A549 (cell line): ENCODE data around the gene DNAJC8.

Experiments
- ATOH8 ChIP-seq: fragments of 250-450 bp; sonication (Bioruptor Pico); IDR thresholded peaks from 2 replicates; pipeline ENCODE4 v1.5.0; 2020; ENCODE audit warnings: low read depth, mild to moderate bottlenecking, moderate library complexity
- CBX2 ChIP-seq: fragments of 200-600 bp; sonication (generic); IDR thresholded peaks from 2 replicates; pipeline ENCODE4 v1.6.1; 2016; ENCODE audit warnings: low read depth, mild to moderate bottlenecking, borderline replicate concordance
- CTCF ChIP-seq: fragments of >200 bp; sonication (Bioruptor Twin); formaldehyde crosslinking; IDR thresholded peaks from 3 replicates; pipeline ENCODE4 v1.5.1; 2016
- EP300 ChIP-seq, 2 experiments: fragments of >200 bp; sonication (Bioruptor Twin); formaldehyde crosslinking; IDR thresholded peaks; 2 replicates in 1 of 2; 3 replicates in 1 of 2; pipeline ENCODE4 v1.6.1; 2016 to 2017
- HMGXB4 ChIP-seq: fragments of 250-450 bp; sonication (Bioruptor Pico); IDR thresholded peaks from 2 replicates; pipeline ENCODE4 v1.5.0; 2021; ENCODE audit warnings: mild to moderate bottlenecking, moderate library complexity, borderline replicate concordance
- HOXA7 ChIP-seq: fragments of 250-450 bp; sonication (Bioruptor Pico); IDR thresholded peaks from 2 replicates; pipeline ENCODE4 v1.5.0; 2020; ENCODE audit warnings: mild to moderate bottlenecking, moderate library complexity
- JUN ChIP-seq, 2 experiments: fragments of >200 bp; sonication (Bioruptor Twin); formaldehyde crosslinking; IDR thresholded peaks; 2 replicates in 1 of 2; 3 replicates in 1 of 2; pipeline ENCODE4 v1.6.1; 2016 to 2017
- JUNB ChIP-seq: fragments of >200 bp; sonication (Bioruptor Twin); formaldehyde crosslinking; IDR thresholded peaks from 2 replicates; pipeline ENCODE4 v1.6.1; 2016
- MAFK ChIP-seq: fragments of 450-650 bp; IDR thresholded peaks from 2 replicates; pipeline ENCODE4 v1.6.1; 2014; ENCODE audit not compliant: partially characterized antibody
- MYC ChIP-seq: IDR thresholded peaks from 2 replicates; pipeline ENCODE4 v1.6.1; 2012; ENCODE audit warnings: mild to moderate bottlenecking, inconsistent platforms, low read length, improper control_type of control experiment, borderline replicate concordance
- NPAS2 ChIP-seq: fragments of 250-450 bp; sonication (Bioruptor Pico); IDR thresholded peaks from 2 replicates; pipeline ENCODE4 v1.8.0; 2022; ENCODE audit warnings: mild to moderate bottlenecking, moderate library complexity, borderline replicate concordance
- RAD21 ChIP-seq, 2 experiments: fragments of >200 bp in 1 of 2; sonication (Bioruptor Twin) in 1 of 2; formaldehyde crosslinking in 1 of 2; IDR thresholded peaks in 1 of 2; conservative IDR thresholded peaks in 1 of 2; 2 replicates in 1 of 2; 3 replicates in 1 of 2; pipeline ENCODE4 v1.6.1; 2012 to 2018; ENCODE audit warnings: inconsistent platforms in 1 of 2
- RCOR1 ChIP-seq: fragments of 150-350 bp; IDR thresholded peaks from 2 replicates; pipeline ENCODE4 v1.6.1; 2014; ENCODE audit warnings: antibody characterized with exemption, low read length, low read depth
- SREBF2 ChIP-seq: fragments of 450-650 bp; IDR thresholded peaks from 2 replicates; pipeline ENCODE4 v1.6.1; 2014; ENCODE audit warnings: mild to moderate bottlenecking, moderate library complexity

GRCh38 chr1:28160782-28161266 lies 72.0 kb downstream of the DNAJC8 start:
- TF ChIP-seq MYC, result no peak
- TF ChIP-seq CTCF, result no peak
- TF ChIP-seq CBX2, result no peak
- TF ChIP-seq ATOH8 (CRISPR knock-in tag), result no peak
- no peak for TF ChIP-seq JUN (IDR thresholded peaks at IDR 0.05)
- no peak for TF ChIP-seq JUNB
- TF ChIP-seq RAD21 (conservative IDR thresholded peaks at IDR 0.05 in 1 of 2, IDR thresholded peaks at IDR 0.05 in 1 of 2), result no peak
- no peak for TF ChIP-seq MAFK
- TF ChIP-seq NPAS2 (CRISPR knock-in tag), result no peak
- no peak for TF ChIP-seq SREBF2
- no peak for TF ChIP-seq HMGXB4 (CRISPR knock-in tag)
- no peak for TF ChIP-seq EP300 (IDR thresholded peaks at IDR 0.05)
- TF ChIP-seq RCOR1, result no peak
- no peak for TF ChIP-seq HOXA7 (CRISPR knock-in tag)
